GM10266 (cell line): ENCODE data around the gene SMG6.

Experiments
- DNase-seq: peaks from one replicate; pipeline ENCODE4 v3.0.0; 2012; ENCODE audit errors: extremely low spot score
- CTCF ChIP-seq: IDR thresholded peaks from 2 replicates; pipeline ENCODE4 v1.5.1; 2012; ENCODE audit warnings: mild to moderate bottlenecking, low read depth; ENCODE audit not compliant: control insufficient read depth, insufficient read depth; ENCODE audit errors: missing control alignments

SMG6 gene

GRCh38 chr17:2181206-2181896 is 122.2 kb downstream of the SMG6 start:
- no peak for TF ChIP-seq CTCF
- DNase-seq: no peak

GRCh38 chr17:2180768-2181167 is 122.8 kb downstream of the SMG6 start:
- DNase-seq: no peak
- no peak for TF ChIP-seq CTCF

- DNase-seq: no peak
- no peak for TF ChIP-seq CTCF
Measured at GRCh38 chr17:2179615-2180295, 123.8 kb downstream of the SMG6 start.

- no peak for TF ChIP-seq CTCF
- no peak for DNase-seq
Measured at GRCh38 chr17:2178798-2179501, 124.6 kb downstream of the SMG6 start.

- DNase-seq: no peak
- TF ChIP-seq CTCF: no peak
Measured at GRCh38 chr17:2177235-2177811, 126.3 kb downstream of the SMG6 start.

- TF ChIP-seq CTCF: no peak
- DNase-seq: no peak
Measured at GRCh38 chr17:2176499-2177169, 127.0 kb downstream of the SMG6 start.

- TF ChIP-seq CTCF: no peak
- DNase-seq: no peak
Measured at GRCh38 chr17:2175294-2175628, 128.3 kb downstream of the SMG6 start.
